ENCODE measurements around the gene SERBP1. TPM values are rescaled to one million over a fixed set of nuclear protein-coding genes. Genes with fewer than 3 reads are reported as not detected.

SERBP1 gene
- polyA plus RNA-seq, 6 donors from 2014 or later, result 93.7 to 147 (median 125) TPM

- H3K4me1 Mint-ChIP-seq, result no peaks in the 10 kb centered on the region
- ATAC-seq (ENCODE audit: low read depth in 2 of 2) (no peak), DNase-seq (no peak)
- H3K36me3 Mint-ChIP-seq, result no peaks in the 10 kb centered on the region
- H3K27ac Mint-ChIP-seq, result peak overlapping the region in 1 of 6 donors; percentile 22
- no peaks in the 10 kb centered on the region for H3K27me3 Mint-ChIP-seq
- H3K4me3 Mint-ChIP-seq, result no peak overlapping the region
- no peaks in the 10 kb centered on the region for H3K9me3 Mint-ChIP-seq
These were observed 70.6 kb downstream of the SERBP1 start for GRCh38 chr1:67359592-67359991.

Other genes with a start within 250 kb of the SERBP1 start
- gene IL12RB2, start 122.5 kb downstream of the SERBP1 start, polyA plus RNA-seq (ENCODE audit: low read depth in 6 of 6), result not detected

Measured in naive B cell (primary cell).